HG02840 (cell line): Measurements from ENCODE around the gene ATXN2.
"Not testable (repeated sequence)": the region's sequence is repeated elsewhere in the genome, so short reads cannot be mapped to it uniquely, and the experiment has no call there.

Experiments
- ATAC-seq: cut with Tn5 transposase; IDR thresholded peaks from one replicate; pipeline ENCODE4 v1.9.1; 2021; ENCODE audit warnings: mild to moderate bottlenecking, moderate library complexity, moderate number of reproducible peaks; ENCODE audit not compliant: unreplicated experiment, low FRiP score

Gene ATXN2, protein sequence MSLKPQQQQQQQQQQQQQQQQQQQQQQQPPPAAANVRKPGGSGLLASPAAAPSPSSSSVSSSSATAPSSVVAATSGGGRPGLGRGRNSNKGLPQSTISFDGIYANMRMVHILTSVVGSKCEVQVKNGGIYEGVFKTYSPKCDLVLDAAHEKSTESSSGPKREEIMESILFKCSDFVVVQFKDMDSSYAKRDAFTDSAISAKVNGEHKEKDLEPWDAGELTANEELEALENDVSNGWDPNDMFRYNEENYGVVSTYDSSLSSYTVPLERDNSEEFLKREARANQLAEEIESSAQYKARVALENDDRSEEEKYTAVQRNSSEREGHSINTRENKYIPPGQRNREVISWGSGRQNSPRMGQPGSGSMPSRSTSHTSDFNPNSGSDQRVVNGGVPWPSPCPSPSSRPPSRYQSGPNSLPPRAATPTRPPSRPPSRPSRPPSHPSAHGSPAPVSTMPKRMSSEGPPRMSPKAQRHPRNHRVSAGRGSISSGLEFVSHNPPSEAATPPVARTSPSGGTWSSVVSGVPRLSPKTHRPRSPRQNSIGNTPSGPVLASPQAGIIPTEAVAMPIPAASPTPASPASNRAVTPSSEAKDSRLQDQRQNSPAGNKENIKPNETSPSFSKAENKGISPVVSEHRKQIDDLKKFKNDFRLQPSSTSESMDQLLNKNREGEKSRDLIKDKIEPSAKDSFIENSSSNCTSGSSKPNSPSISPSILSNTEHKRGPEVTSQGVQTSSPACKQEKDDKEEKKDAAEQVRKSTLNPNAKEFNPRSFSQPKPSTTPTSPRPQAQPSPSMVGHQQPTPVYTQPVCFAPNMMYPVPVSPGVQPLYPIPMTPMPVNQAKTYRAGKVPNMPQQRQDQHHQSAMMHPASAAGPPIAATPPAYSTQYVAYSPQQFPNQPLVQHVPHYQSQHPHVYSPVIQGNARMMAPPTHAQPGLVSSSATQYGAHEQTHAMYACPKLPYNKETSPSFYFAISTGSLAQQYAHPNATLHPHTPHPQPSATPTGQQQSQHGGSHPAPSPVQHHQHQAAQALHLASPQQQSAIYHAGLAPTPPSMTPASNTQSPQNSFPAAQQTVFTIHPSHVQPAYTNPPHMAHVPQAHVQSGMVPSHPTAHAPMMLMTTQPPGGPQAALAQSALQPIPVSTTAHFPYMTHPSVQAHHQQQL

DNA sequence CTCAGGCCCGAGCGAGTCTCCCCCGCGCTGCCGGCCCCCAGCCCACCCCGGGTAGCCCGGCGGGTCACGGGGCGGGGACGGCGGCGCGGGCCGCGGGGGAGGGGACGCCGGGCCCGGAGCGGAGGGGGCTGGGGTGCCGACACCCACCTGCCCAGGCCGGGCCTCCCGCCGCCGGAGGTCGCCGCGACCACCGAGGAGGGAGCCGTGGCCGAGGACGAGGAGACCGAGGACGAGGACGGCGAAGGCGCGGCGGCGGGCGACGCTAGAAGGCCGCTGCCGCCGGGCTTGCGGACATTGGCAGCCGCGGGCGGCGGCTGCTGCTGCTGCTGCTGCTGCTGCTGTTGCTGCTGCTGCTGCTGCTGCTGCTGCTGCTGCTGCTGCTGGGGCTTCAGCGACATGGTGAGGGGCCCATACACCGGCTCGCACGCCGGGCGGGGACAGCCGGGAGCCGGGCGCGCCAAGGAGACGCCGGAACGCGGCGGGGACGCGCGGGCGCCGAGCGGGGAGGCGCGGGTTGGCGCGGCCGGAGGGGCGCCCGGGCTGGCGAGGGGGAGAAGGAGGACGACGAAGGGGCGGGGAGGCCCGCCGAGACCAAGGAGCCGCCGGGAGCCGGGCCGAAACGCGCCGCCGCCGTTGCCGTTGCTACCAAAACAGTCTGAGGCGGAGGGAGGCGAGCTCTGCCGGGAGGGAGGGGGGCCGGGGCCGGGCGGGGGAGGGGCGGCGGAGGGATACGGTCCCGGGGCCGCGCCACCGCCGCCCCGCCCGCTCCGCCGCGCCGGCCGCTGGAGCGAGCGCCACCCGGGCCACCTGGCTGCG, at the start of gene ATXN2:
Gene ATXN2, minus strand, starts transcription at position 679 of the 816 bp plus-strand sequence. Its CDS starts 281 bp downstream, at position 398.
- ATAC-seq: peak; percentile 48

DNA sequence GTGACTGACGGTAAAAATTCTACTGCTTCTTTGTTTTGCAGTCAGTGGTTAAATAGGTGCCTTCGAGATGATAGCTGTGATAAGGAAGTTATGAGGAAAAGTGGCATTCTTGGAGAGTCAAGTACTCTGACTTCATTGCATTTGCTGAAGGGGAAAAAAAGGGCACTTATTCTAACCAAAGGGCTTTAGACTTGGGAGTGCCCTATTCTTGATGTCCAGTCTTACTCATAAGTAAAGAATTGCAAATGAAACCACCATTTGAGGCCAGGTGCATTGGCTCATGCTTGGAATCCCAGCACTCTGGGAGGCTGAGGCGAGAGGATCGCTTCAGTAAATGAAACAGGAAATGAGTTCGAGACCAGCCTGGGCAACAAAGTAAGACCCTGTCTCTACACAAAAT, 46.3 kb upstream of the ATXN2 start:
- no peak for ATAC-seq

DNA sequence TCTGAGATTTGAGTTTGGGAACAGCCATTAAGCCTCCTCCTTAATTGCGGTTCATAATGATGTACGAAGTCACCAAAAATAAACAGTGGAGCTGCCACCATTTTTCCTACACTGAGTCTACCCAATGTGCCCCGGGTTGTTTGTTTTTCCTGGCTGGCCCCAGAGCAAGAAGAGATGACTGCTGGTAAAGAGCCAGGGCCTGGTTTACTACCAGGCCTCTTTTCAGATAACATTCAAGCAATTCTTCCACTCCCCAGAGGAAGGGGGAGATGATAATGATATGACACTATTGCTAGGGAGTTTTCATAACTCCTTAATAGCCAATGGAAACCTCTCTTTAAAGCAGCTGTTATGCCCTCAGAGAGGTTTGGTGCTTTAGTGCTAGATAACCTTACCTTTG, 44.3 kb upstream of the ATXN2 start:
- no peak for ATAC-seq

DNA sequence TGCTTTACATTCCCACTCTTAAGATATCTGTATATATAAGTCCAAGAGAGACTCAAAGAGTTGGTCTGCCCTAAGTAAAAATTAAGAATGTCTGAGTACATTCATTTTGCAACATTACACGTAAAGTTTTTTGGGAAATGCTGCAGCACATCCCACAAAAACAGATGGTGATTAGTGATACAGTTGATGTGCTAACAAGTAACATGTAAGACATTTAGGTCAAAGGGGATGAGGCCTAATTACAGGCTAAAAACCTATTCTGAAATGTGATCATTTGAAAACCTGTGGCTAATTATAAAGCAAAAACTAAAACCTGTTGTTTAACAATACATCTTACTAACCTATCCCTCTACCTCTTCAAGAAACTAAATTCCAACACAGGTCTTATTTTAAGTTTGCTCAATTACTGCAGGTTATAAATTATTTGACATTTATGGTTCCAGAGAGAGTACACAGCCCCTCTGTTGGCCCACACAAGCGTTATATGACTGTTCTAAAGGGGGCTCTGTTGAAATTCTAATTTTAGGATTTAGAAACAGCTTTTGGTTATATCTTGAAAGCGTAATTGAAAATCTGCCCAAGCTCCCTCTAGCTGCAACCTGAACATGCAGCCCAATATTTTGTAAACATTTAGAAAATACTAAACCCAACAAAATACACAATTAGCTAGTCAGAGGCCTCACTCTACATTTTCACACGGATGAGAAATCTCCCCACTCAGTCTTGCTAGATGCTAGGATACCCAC, 43.7 kb upstream of the ATXN2 start:
- ATAC-seq: no peak

DNA sequence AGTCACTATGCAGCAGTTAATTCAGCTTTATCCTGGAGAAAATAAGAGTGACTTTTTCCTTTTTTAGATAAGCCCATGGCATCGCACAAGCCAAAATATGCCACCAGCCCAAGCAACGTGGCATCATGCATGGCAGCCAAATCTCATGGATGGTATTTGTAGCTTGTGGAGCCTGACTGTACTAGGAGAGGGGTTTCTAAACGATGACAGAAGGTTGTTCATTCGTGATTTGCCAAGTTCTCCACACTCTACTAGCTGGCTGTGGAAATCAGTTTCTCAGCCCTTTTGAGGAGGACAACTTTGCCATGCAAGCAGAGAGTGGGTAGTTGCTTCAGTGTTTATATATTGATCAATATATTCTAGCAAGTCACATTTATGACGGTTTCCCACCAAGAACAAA, 41.4 kb upstream of the ATXN2 start:
- no peak for ATAC-seq

DNA sequence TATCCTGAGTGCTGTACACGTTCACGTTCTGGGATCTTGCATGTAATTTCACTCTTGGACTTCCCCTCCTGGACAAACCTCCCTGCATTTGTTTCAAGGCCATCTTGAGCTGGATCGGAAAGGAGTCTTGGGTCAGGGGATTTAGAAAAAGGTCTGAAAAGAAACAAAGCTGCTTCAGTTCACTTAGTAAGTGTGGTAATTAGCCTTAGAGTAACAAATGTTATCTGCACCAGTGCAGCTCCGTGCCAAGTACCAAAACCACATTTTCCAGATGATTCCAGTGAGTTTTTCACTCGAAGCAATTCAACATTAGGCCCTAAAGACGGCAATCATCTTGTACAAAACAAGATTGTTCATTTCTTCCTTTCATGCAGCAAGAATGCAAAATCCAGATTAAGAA, 39.4 kb upstream of the ATXN2 start:
- no peak for ATAC-seq

DNA sequence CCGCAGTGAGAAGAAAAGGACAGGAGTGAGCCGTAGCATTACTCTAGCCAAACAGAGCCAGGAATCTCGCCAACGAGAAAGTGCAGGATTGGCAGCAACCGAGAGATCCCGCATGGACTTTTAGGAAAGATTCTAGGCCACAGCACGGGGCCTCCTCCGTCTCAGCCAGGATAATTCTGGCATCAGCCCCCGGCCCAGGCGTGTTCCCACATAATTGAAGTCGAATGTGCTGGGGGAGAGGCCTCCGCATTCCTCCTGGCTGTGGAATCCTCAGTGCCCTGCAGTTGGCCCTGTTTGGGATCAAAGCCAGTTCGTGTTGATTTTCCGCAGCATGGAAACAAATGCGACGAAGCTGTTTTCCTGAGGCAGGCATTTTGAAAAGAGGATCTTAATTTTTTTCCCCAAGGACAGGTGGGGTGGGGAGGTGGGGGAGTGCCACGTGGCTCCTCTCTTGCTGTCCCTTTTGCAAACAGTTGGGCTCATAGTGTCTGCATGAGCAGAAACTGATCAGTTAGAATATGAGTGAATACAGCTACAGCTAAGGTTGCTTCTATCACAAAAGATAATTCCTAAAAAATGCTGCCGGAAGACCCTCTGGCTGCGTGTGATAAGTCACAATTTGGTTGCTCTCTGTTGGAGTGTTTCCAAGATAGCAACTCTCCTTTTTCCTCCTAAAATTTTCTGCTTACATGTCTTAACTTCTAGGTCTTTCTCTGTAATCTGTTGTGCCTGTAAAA, 37.3 kb upstream of the ATXN2 start:
- ATAC-seq: no peak

DNA sequence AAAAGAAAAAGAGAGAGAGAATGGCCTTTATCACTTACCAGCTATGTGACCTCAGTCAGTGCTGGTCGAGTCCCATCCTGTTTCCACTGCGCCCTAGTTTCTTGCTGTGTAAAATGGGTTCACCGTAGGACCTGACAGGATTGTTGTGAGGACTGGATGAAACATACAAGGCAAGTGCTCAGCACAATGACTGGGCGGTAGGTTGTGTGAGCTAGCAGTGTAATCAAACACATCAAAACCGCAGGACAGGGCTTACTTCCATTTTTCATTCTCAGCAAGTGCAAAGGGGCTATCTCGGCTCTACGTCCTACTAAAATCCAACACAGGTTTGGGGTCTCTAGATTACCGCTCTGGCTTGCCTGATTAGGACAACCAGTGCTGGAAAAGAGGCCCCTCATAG, 36.4 kb upstream of the ATXN2 start:
- ATAC-seq: no peak

DNA sequence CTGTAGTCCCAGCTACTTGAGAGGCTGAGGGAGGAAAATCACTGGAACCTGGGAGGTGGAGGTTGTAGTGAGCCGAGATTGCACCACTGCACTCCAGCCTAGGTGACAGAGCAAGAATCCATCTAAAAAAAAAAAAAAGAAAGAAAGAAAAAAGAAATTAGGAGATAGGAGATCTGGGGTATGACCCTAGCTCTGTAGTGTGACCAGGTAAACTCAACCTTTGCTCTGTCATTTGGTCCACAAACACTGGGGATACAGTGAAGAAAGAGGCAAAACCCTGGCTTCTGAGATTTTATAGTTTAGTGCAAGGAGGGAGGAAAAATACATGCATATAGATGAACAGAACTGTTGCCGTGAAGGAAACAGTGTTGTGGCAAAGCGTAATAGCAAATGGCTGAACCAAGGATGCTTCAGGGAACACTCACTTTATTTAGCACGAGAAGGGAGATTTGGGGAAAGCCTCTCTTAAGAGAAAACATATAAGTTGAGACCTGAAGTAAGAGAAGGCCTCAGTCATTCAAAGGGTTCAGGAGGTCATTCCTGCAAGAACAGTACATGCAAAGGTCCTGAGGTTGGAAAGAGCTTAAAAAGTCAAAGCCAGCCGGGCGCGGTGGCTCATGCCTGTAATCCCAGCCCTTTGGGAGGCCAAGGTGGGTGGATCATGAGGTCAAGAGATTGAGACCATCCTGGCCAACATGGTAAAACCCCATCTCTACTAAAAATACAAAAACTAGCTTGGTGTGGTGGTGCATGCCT, 29.6 kb upstream of the ATXN2 start:
- no peak for ATAC-seq

DNA sequence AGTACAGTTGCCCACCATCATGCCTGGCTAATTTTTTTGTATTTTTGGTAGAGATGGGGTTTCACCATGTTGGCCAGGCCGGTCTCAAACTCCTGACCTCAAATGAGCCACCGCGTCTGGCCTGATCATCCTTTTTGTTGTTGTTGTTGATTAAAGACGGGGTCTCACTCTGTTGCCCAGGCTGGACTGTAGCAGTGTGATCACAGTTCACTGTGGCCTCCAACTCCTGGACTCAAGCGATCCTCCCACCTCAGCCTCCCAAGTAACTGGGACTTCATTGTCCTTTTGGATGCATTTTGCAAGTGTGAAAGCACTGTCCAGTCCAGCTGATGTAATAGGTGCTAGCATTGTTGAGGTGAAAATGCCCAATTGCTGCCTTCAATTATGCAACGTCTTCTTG, 27.1 kb upstream of the ATXN2 start:
- ATAC-seq: no peak

DNA sequence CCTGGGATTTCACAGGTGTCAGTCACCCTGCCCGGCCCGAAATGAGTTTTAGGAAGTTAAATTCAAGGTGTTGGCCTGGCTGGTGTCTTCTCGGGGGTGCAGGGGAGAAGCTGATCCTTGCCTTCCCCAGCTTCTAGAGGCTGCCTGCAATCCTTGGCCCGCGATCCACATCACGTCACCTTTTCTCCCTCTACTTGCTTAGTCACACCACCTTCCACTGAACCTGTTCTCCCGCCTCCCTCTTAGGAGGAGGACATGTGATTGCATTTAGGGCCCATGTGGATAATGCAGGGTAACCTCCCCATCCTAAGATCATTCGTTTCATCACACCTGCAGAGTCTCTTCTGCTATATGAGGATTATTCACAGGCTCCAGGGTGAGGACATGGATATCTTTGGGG, 25.4 kb upstream of the ATXN2 start:
- ATAC-seq: no peak

DNA sequence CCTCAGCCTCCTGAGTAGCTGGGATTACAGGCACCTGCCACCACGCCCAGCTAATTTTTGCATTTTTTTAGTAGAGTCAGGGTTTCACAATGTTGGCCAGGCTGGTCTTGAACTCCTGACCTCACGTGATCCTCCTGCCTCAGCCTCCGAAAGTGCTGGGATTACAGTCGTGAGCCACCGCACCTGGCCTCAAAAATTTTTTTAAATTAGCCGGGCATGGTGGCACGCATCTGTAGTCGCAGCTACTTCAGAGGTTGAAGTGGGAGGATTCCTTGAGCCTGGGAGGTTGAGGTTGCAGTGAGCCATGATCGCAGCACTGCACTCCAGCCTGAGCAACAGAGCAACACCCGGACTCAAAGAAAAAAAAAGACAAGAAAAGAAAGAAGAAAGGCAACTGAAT, 18.7 kb upstream of the ATXN2 start:
- not testable (repeated sequence) for ATAC-seq

DNA sequence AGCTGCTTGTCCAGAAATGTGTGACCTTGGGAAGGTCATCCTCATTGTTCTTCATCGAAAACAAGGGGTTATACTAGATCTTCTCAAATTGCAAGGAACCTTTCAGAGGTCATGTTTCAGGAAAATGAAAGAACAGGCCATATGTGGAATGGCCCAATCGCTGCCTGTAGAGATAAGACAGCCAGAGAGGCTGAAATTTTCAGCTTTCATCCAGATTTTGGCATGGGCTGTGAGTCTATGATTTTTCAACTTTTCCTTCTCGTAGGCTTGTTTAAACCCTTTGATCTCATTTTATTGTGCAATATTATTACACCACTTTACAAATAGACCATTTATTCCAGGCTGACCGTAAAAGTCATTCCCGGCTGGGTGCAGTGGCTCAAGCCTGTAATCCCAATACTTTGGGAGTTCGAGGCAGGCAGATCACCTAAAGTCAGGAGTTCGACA, 17.1 kb upstream of the ATXN2 start:
- ATAC-seq: no peak

DNA sequence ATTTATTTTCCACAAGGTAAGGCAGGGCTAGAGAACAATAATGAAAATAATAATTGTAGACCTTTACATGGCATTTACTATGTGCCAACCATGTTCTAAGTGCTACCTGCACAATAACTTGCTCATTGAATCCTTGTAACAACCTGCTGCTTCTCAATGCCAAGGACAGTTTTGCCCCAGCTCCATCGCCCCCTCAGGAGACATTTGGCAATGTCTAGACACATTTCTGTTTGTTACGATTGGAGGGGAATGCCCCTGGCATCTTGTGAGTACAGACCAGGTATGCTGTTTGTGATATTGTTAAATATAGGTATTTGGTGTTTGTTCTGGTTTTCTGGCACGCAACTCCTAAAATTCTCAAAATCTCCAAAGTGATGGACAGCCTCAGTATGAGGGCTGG, 8.1 kb upstream of the ATXN2 start:
- no peak for ATAC-seq

DNA sequence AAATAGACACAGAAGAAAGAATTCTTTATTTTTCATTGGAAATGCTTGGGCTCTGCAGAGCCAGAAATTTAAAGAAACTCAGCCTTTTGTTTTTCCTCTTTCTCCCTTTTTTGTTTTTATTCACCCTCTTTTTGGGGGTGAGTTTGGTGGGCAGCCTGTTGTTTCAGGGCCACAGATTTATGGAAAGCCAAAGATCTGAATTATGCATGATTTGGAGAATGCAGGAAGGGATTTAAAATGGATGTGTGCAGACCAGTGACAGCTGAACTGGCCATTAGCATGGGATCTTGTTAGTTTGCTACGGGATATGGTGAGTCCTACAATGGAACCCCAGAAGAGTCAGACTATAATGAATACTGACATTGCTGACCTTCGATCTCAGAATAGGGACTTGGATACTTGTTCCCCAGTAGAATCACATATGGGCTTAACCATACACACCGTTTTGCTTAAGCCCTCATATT, 7.7 kb upstream of the ATXN2 start:
- ATAC-seq: no peak

DNA sequence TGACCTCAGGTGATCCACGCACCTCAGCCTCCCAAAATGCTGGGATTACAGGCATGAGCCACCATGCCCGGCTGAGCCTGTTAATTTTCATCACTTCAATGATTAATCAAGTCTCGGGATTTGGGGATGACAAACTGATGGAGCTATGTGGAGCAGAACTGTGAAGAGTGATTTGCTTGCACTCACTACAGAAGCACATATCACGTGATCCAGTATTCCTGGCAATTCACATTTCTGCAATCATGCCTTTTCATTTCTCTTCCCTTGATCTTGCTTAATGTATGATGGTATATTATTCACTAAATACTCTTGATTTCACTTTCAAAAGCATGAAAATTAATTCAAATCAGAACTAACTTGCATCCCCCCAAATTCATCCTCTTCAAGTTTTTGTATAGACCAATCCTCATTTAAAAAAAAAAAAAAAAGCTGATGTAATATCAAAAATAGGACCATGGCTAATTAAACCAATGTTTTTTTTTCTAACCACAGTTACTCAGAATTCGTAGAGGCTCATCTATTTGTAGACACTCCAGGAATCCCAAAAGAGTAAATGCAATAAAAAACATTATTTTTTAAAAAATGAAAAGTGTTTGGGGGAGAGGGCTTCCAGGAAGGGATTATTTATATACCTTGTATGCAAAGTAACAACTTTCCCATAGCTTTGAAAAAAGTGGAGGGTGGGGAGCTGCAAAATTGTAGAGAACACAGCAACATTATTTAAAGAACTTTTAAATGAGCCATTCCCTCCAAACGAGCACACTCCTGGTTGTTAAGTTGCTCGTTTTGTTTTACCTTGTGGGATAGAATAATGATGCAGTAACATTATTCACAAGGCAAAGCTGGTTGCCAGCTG, 7.0 kb upstream of the ATXN2 start:
- ATAC-seq: no peak

DNA sequence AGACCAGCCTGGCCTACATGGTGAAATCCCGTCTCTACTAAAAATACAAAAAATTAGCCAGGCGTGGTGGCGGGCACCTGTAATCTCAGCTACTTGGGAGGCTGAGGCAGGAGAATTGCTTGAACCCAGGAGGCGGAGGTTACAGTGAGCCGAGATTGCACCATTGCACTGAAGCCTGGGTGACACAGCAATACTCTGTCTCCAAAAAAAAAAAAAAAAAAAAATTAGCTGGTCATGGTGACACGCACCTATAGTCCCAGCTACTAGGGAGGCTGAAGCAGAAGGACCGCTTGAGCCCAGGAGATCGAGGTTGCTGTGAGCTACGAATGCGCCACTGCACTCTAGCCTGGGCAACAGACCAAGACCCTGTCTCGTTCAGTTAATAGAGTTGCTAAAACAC, 3.7 kb upstream of the ATXN2 start:
- not testable (repeated sequence) for ATAC-seq
